ENCODE measurements around the gene SUDS3. TPM values are rescaled to one million over a fixed set of nuclear protein-coding genes. Genes with fewer than 3 reads are reported as not detected.

The SUDS3 gene
- total and polyA plus RNA-seq, 10 of the 15 experiments (the other 5 are each of a cell fraction or from before 2014, with no cell fraction given) = 5.2 to 42.8 (median 21.7) TPM

DNA sequence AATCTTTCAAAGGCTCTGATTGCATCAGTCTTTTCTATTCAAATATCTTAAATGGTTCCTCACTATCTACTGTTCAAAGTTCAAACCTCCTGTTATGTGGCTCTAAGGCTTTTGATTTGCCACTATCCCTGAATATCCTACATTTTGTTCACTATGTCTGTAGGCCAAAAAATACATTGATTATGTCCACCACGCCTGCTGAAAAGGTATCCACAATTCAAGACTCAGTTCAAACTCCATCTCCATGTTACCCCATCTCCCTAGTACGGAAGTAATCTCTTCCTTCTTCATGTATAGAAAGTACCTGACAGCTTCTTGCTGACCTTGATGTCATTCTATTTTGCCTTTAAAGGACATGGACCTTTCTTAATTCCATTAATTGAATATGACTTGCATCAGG lies 28.4 kb upstream of the SUDS3 start (continued):
- TF ChIP-seq, protein P1, sequence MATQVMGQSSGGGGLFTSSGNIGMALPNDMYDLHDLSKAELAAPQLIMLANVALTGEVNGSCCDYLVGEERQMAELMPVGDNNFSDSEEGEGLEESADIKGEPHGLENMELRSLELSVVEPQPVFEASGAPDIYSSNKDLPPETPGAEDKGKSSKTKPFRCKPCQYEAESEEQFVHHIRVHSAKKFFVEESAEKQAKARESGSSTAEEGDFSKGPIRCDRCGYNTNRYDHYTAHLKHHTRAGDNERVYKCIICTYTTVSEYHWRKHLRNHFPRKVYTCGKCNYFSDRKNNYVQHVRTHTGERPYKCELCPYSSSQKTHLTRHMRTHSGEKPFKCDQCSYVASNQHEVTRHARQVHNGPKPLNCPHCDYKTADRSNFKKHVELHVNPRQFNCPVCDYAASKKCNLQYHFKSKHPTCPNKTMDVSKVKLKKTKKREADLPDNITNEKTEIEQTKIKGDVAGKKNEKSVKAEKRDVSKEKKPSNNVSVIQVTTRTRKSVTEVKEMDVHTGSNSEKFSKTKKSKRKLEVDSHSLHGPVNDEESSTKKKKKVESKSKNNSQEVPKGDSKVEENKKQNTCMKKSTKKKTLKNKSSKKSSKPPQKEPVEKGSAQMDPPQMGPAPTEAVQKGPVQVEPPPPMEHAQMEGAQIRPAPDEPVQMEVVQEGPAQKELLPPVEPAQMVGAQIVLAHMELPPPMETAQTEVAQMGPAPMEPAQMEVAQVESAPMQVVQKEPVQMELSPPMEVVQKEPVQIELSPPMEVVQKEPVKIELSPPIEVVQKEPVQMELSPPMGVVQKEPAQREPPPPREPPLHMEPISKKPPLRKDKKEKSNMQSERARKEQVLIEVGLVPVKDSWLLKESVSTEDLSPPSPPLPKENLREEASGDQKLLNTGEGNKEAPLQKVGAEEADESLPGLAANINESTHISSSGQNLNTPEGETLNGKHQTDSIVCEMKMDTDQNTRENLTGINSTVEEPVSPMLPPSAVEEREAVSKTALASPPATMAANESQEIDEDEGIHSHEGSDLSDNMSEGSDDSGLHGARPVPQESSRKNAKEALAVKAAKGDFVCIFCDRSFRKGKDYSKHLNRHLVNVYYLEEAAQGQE (IDR thresholded peaks at IDR 0.05; ENCODE audit: low read depth, low read length) = no peak
- TF ChIP-seq SP1 (IDR thresholded peaks at IDR 0.05; ENCODE audit: low read depth, low read length) (no peak), CEBPB (IDR thresholded peaks at IDR 0.05; ENCODE audit: borderline replicate concordance in 1 of 2, low read depth in 2 of 2, low read length in 2 of 2) (no peak), TARDBP (IDR thresholded peaks at IDR 0.05; ENCODE audit: borderline replicate concordance) (no peak)
- TF ChIP-seq, protein P2, sequence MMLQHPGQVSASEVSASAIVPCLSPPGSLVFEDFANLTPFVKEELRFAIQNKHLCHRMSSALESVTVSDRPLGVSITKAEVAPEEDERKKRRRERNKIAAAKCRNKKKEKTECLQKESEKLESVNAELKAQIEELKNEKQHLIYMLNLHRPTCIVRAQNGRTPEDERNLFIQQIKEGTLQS (IDR thresholded peaks at IDR 0.05; ENCODE audit: borderline replicate concordance, extremely low read depth, low read depth, low read length) = no peak

DNA sequence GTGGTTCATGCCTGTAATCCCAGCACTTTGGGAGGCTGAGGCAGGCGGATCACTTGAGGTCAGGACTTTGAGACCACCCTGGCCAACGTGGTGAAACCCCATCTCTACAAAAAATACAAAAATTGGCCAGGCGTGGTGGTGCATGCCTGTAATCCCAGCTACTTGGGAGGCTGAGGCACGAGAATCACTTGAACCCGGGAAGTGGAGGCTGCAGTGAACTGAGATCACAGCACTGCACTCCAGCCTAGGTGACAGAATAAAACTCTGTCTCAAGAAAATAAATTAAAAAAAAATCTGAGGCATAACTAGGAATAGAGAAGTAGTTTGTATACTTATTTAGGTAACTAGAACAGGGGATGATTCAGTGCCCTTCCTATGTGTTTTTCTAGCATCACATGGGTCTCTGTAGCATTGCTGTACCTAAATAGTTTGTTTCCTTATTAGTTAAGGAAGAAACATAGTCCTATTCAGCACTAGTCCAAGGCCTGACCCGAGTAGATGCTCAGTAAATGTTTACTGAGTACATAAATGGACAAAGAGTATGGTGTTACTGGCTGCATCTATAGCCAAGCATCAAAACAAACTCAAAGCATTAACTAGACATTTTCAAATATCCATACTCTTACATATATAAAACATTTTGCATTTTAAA lies 25.3 kb upstream of the SUDS3 start:
- peaks cover 6% of the 10 kb centered on the region for H3K9me3 ChIP-seq (replicated peaks; ENCODE audit: control insufficient read depth, insufficient read depth, low read length)
- no peak overlapping the region for H3K4me2 ChIP-seq (ENCODE audit: control insufficient read depth, insufficient read depth)
- H3K36me3 ChIP-seq (ENCODE audit: control insufficient read depth in 2 of 2, insufficient read depth in 2 of 2, low read length in 1 of 2) = peaks cover 0 to 4% of the 10 kb centered on the region in 2 experiments; a peak in 1 of 4 replicates
- H3K4me3 ChIP-seq = no peak overlapping the region
- no peak for ATAC-seq
- SMC1A ChIA-PET (ENCODE audit: uncharacterized antibody, unreplicated experiment) = interaction anchor here (0.8 to 1.7 kb wide), 2 partner anchors 8 to 72 kb away, joined by 3 to 9 read pairs; no protein-coding TSS in a partner anchor
- WGBS (ENCODE audit: insufficient coverage, insufficient replicate concordance, low lambda C conversion rate, missing lambda C conversion rate) = 89% methylated on average over 6 of the region's 6 CpGs
- no peaks in the 10 kb centered on the region for H3K27me3 ChIP-seq (replicated peaks in 1 of 2; ENCODE audit: control insufficient read depth in 2 of 2, insufficient read depth in 2 of 2, low read length in 1 of 2)
- POLR2A ChIA-PET = interaction anchor here (0.6 to 0.9 kb wide), 3 partner anchors 39 to 247 kb away, joined by 4 read pairs; no protein-coding TSS in a partner anchor
- H4K20me1 ChIP-seq (ENCODE audit: control insufficient read depth, insufficient read depth) = no peaks in the 10 kb centered on the region
- FAIRE-seq = no peak
- RAD21 ChIA-PET (ENCODE audit: unreplicated experiment) = no interaction called here
- H3K79me2 ChIP-seq (ENCODE audit: control insufficient read depth, insufficient read depth, low read length) = peaks cover 72% of the 10 kb centered on the region
- no TSS peak for BruUV-seq (replicated peaks)
- no peak for DNase-seq (ENCODE audit: low read depth, low spot score)
- no peak overlapping the region for H3K9ac ChIP-seq (ENCODE audit: control insufficient read depth, insufficient read depth, low read length)
- H2AFZ ChIP-seq (ENCODE audit: control insufficient read depth, low read depth, low read length) = no peak overlapping the region
- TF ChIP-seq IKZF2 (IDR thresholded peaks at IDR 0.05) (no peak), KDM1A (IDR thresholded peaks at IDR 0.05; ENCODE audit: borderline replicate concordance) (no peak), PAX8 (IDR thresholded peaks at IDR 0.05) (no peak), CHD1 (IDR thresholded peaks at IDR 0.05; ENCODE audit: low read depth, low read length) (no peak), TCF7 (IDR thresholded peaks at IDR 0.05; ENCODE audit: borderline replicate concordance) (no peak)
- H3K27ac ChIP-seq (ENCODE audit: control insufficient read depth, insufficient read depth) = no peak overlapping the region
- CTCF ChIA-PET = interaction anchor here (0.7 to 6.0 kb wide), 3 partner anchors 6 to 165 kb away, joined by 4 to 98 read pairs (median 4); no protein-coding TSS in a partner anchor
- H3K4me1 ChIP-seq (ENCODE audit: control insufficient read depth, insufficient read depth, low read length) = peaks cover 18% of the 10 kb centered on the region
- in situ Hi-C loops (cut with MboI) = no loop called here
- intact Hi-C loops (cut with micrococcal nuclease; ENCODE audit: unreplicated experiment) = no loop called here
